Heart left ventricle (tissue), 16 donors: Measurements from ENCODE around the gene GZF1. TPM values are rescaled to one million over a fixed set of nuclear protein-coding genes. Genes with fewer than 3 reads are reported as not detected.
"Not testable (repeated sequence)": the region's sequence is repeated elsewhere in the genome, so short reads cannot be mapped to it uniquely, and the experiment has no call there.

ENCODE experiments used
- ATAC-seq, 4 donors: fragments of 200-7000 bp; cut with Tn5 transposase; one replicate each; pipeline ENCODE4 v1.9.1; 2020 to 2022; ENCODE audit warnings: moderate library complexity in 4 of 4, mild to moderate bottlenecking in 3 of 4, moderate number of reproducible peaks in 1 of 4
- DNase-seq, 5 donors: peaks; one replicate each; pipeline ENCODE4 v3.0.0-alpha.2; 2020
- H3K27ac ChIP-seq, 12 donors: fragments of 200-600 bp; sonication (generic) in 4 of 12; one replicate each; pipeline versions ENCODE4 v1.5.0 to v1.8.0; 2016 to 2022; ENCODE audit warnings: mild to moderate bottlenecking in 2 of 12
- H3K27me3 ChIP-seq, 9 donors: fragments of 200-600 bp; sonication (generic) in 2 of 9; one replicate each; pipeline versions ENCODE4 v1.5.1 to v1.8.0; 2016 to 2022; ENCODE audit warnings: mild to moderate bottlenecking in 3 of 9
- H3K36me3 ChIP-seq, 9 donors: fragments of 200-600 bp; sonication (generic) in 2 of 9; one replicate each; pipeline versions ENCODE4 v1.5.0 to v1.8.0; 2018 to 2022; ENCODE audit warnings: mild to moderate bottlenecking in 2 of 9
- H3K4me1 ChIP-seq, 12 donors: fragments of 200-600 bp; sonication (generic) in 4 of 12; one replicate each; pipeline versions ENCODE4 v1.5.0 to v1.8.0; 2016 to 2022; ENCODE audit warnings: mild to moderate bottlenecking in 3 of 12
- H3K4me3 ChIP-seq, 12 donors: fragments of 200-600 bp; sonication (generic) in 4 of 12; one replicate each; pipeline versions ENCODE4 v1.5.0 to v1.8.0; 2017 to 2022; ENCODE audit warnings: mild to moderate bottlenecking in 9 of 12, moderate library complexity in 4 of 12
- H3K9me3 ChIP-seq, 12 donors: fragments of 200-600 bp; sonication (generic) in 4 of 12; one replicate each; pipeline versions ENCODE4 v1.5.0 to v1.8.0; 2016 to 2022; ENCODE audit warnings: mild to moderate bottlenecking in 1 of 12
- CTCF ChIP-seq, 12 donors: fragments of 200-600 bp; sonication (generic) in 4 of 12; IDR thresholded peaks; one replicate each; pipeline versions ENCODE4 v1.5.0 to v1.8.0; 2018 to 2022; ENCODE audit warnings: antibody characterized with exemption in 12 of 12, mild to moderate bottlenecking in 5 of 12
- POLR2A ChIP-seq, 2 donors: fragments of 450-650 bp; IDR thresholded peaks; one replicate each; pipeline ENCODE4 v1.6.1; 2017; ENCODE audit warnings: antibody characterized with exemption in 2 of 2, mild to moderate bottlenecking in 2 of 2, moderate library complexity in 2 of 2
- WGBS, 4 donors: extraction: QIAGEN DNeasy Blood & Tissue Kit in 2 of 4; methylation state at CpG; one replicate each; pipeline versions ENCODE4 v1.1.5 to v1.1.7; 2013 to 2018; 5-methylcytosine and 5-hydroxymethylcytosine counted together
- intact Hi-C, 10 donors: fragments of 100-400 bp; cut with DNase I; formaldehyde crosslinking; loops; one replicate each; pipeline versions ENCODE4 v1.11.1 to v1.14.2; 2022
- polyA plus RNA-seq, 2 donors: library from polyadenylated mRNA; stranded (reverse); fragments of 200-250 nt; gene quantifications; one replicate each; pipeline ENCODE4 v1.2.3, GENCODE V29; 2013
- total RNA-seq, 9 donors: library from RNA; depleted of rRNA in 2 of 9; stranded (reverse); fragments of >200 nt in 2 of 9; fragmentation: NEBNext Ultra II Directional in 3 of 9; extraction: Animal tissue kit (Norgen Biotek cat#: 25700) in 3 of 9; gene quantifications; one replicate each; pipeline versions ENCODE4 v1.1.0 to v1.2.4, GENCODE V29; 2016 to 2023
- donor health status: ischemic (EF 13 %, LVEDD 7.1; RV severe dilation, severe dysfunction).
- donor health status: healthy with polysubstance abuse.
- donor health status: DM: no; HTN: yes; CAD: no.
- donor health status: DM: no; HTN: no; CAD: no.
- donor health status: ischemic (EF 25% LVEDD 6.9; RV normal size, moderate dysfunction).
- donor health status: ischemic (EF 25% LVEDD 5.7; RV mildly dilated, moderate dysfunction).
- donor health status: healthy.
- donor health status: DM: yes; HTN: yes; CAD: no.
- donor health status: ischemic (EF 35%, LVEDD 5.7; RV mildly dilated, moderate dysfunction).
- donor health status: nonischemic (EF 11% LVEDD 7.7; RV severe dilation, severe dysfunction).
- donor health status: DM: yes; HTN: yes; CAD: no.
- donor health status: PGD.
- donor health status: ischemic (EF 29% LVEDD 5.4; RV normal size, mild dysfunction).
- donor health status: nonischemic (EF 23%, LVEDD 6.1; RV moderate dilation, normal function).

Gene GZF1
- total and polyA plus RNA-seq, 11 donors: 8.6 to 34.6 (median 24.5) TPM

DNA sequence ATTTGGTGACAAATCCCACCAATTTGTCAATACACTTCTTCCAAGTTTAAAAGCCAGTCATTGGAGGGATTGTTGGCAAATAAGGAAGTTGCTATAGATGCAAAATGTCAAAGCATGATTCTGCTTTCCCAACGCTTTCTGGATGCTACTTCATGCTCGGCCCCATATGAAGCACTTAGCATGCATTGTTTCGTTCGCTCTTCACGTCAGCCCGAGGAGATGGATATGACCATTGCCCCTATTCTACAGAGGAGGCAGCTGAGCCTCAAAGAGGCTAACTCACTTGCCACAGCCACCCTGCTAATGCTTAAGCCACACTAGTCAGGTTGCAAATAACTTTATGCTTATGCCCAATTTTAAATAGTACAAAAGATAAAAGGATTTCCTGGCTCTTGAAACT, 14.2 kb upstream of the GZF1 start:
- Histone ChIP-seq H3K27ac (no peak overlapping the region), H3K4me3 (no peak overlapping the region), H3K4me1 (peaks cover 4 to 27% (median 18%) of the 10 kb centered on the region in 12 donors), H3K36me3 (no peaks in the 10 kb centered on the region), H3K9me3 (no peaks in the 10 kb centered on the region), H3K27me3 (no peaks in the 10 kb centered on the region)
- ATAC-seq: no peak
- DNase-seq: no peak
- TF ChIP-seq CTCF (IDR thresholded peaks at IDR 0.05) (no peak), POLR2A (IDR thresholded peaks at IDR 0.05) (no peak)
- WGBS, 4 donors: 94 to 98% (median 95%) methylated on average over 6 of the region's 6 CpGs
- intact Hi-C loops: loop anchor here in 9 of 10 donors (5.0 to 10.0 kb wide), 12 partner anchors 97 to 1013 kb away; partner anchors contain the start of genes CST9 (in 2 of the 9) and THBD (in 1 of the 9)

DNA sequence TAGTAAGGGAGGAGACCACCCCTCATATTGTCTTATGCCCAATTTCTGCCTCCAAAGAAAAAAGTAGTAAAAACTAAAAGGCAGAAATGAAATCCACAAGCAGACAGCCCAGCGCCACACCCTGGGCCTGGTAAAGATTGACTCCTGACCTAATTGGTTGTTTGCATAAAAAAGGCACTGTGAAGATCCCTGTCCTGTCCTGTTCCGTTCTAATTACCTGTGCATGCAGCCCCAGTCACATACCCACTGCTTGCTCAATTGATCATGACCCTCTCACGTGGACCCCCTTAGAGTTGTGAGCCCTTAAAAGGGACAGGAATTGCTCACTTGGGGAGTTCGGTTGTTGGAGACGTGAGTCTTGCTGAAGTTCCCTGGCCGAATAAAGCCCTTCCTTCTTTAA, 13.5 kb upstream of the GZF1 start:
- not testable (repeated sequence) for H3K36me3 ChIP-seq, H3K27me3 ChIP-seq, ATAC-seq, DNase-seq, H3K4me3 ChIP-seq, H3K9me3 ChIP-seq
- 95 to 97% (median 96%) methylated on average over 6 of the region's 6 CpGs for WGBS, 4 donors
- Histone ChIP-seq H3K27ac (peak overlapping the region in 2 of 12 donors; percentile 99), H3K4me1 (peaks cover 4 to 27% (median 18%) of the 10 kb centered on the region in 12 donors)
- intact Hi-C loops: loop anchor here in 9 of 10 donors (5.0 to 10.0 kb wide), 12 partner anchors 96 to 1014 kb away; partner anchors contain the start of genes CST9 (in 2 of the 9) and THBD (in 1 of the 9)

DNA sequence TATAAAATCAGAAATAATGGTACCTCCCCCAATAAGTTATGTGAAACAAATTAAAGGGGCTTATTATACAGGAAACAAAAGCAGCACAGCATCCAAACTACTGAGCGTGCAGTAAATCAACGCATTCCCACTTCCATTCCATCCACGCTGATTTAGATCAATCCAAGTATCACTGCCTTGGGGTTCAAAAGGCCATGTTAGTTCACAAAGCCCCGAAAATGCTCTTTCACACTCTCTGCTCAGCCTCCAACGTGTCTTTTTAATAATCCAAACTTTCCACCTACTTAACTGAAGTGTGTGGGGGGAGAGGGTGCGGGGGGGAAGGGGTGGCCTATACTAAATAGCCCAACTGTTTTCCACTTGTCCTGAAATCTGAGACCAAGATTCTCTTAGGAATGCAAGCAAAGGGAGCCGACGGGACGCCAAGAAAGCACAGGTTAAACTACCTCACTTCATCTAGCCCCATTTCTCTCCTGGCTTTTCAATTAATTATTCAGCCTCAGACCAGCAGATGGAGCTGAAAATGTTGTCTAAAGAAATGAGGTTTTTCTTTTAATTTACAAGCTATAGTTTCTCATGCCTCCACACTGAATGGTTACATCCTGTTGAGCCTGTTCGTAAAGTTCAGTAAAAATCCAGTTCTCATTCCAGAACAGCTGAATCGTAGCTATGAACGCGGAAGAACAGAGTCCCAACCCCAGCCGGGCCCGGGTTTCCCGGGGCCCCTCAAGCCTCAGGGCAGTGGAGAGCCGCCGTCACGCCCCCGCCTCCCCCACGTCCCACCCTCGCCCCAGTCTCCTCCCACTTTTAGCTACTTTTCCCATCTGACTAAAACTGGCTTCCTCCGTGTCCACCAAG, 12.4 kb upstream of the GZF1 start:
- H3K27ac ChIP-seq: peak overlapping the region; percentile 93 to 100 (median 98)
- H3K36me3 ChIP-seq: peaks cover 0 to 11% (median 8%) of the 10 kb centered on the region in 9 donors
- intact Hi-C loops: loop anchor here (1.0 to 10.0 kb wide), 14 partner anchors 9 to 1015 kb away; partner anchors contain the start of genes CST9 (in 4 of the 10) and THBD (in 1 of the 10)
- peak; percentile 24 to 61 (median 46) for TF ChIP-seq CTCF (IDR thresholded peaks at IDR 0.05)
- TF ChIP-seq POLR2A (IDR thresholded peaks at IDR 0.05): no peak
- peak; percentile 62 to 81 (median 75) for ATAC-seq
- H3K9me3 ChIP-seq: no peaks in the 10 kb centered on the region
- no peaks in the 10 kb centered on the region for H3K27me3 ChIP-seq
- no peak for DNase-seq
- peaks cover 4 to 27% (median 18%) of the 10 kb centered on the region in 12 donors for H3K4me1 ChIP-seq
- WGBS, 4 donors: 7 to 11% (median 10%) methylated on average over 23 of the region's 23 CpGs
- peak overlapping the region; percentile 63 to 98 (median 90) for H3K4me3 ChIP-seq

GRCh38 chr20:23350196-23350903, 11.6 kb upstream of the GZF1 start, which contains the start of gene NXT1:
NXT1 (plus strand) TSS chr20:23350791; CDS start chr20:23354042, 3,251 bp downstream.
- peak; percentile 97 to 98 (median 97) for DNase-seq
- WGBS, 4 donors: 0% methylated on average over 36 to 65 of the region's 65 CpGs
- peaks cover 4 to 27% (median 18%) of the 10 kb centered on the region in 12 donors for H3K4me1 ChIP-seq
- peak; percentile 93 to 96 (median 94) for ATAC-seq
- H3K27ac ChIP-seq: peak within 1 kb of the TSS; percentile 93 to 100 (median 98)
- no peaks in the 10 kb centered on the region for H3K9me3 ChIP-seq
- no peaks in the 10 kb centered on the region for H3K27me3 ChIP-seq
- intact Hi-C loops: loop anchor here in 3 of 10 donors (1.0 to 10.0 kb wide), 4 partner anchors 8 to 257 kb away; partner anchors contain the start of gene CST9 (in 2 of the 3)
- TF ChIP-seq CTCF (IDR thresholded peaks at IDR 0.05): no peak
- peak; percentile 53 to 77 for TF ChIP-seq POLR2A (IDR thresholded peaks at IDR 0.05)
- H3K36me3 ChIP-seq: peaks cover 0 to 18% (median 14%) of the 10 kb centered on the region in 9 donors
- peak within 1 kb of the TSS; percentile 63 to 98 (median 90) for H3K4me3 ChIP-seq
